Stimulated activated CD8-positive, alpha-beta memory T cell treated with anti-CD3 and anti-CD28 coated beads, Interleukin-4, amount 100 ng/mL, for 24 hours (primary cell): ENCODE measurements around the gene ZNF862.

ENCODE experiments used
- DNase-seq: peaks from one replicate; pipeline ENCODE4 v3.0.0-alpha.2; 2020; ENCODE audit warnings: low read depth

ZNF862 gene

DNA sequence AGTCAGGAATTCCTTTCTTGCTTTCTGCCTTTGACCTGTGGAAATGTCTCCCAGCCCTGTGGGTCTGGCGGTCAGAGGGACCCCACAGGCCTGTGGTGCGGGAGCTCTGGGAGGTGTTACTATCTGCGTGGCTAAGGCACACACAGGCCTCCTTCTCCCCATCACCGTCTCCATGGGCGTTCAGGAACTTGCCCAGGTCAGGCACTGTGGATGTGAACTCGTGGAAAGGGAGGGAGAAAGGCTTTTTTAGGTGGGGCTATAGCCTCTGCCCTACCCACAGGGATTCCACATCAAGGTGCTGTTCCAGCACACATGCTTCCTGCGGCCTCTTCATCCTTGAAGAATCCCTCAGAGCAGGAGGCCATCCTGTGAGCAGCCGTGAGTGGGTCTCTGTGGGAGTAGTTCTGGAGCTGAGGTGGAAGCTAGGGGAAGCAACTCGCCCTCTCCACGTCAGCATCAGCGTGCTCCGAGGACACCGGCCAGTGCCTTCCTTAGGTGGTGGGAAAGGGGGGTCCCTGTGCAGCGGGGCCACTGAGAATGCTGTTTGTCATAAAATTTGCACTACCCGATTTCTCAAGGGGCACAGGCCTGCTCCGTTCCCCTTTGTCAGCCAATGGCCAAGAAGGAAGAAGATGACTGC lies 28.1 kb downstream of the ZNF862 start:
- DNase-seq = no peak

DNA sequence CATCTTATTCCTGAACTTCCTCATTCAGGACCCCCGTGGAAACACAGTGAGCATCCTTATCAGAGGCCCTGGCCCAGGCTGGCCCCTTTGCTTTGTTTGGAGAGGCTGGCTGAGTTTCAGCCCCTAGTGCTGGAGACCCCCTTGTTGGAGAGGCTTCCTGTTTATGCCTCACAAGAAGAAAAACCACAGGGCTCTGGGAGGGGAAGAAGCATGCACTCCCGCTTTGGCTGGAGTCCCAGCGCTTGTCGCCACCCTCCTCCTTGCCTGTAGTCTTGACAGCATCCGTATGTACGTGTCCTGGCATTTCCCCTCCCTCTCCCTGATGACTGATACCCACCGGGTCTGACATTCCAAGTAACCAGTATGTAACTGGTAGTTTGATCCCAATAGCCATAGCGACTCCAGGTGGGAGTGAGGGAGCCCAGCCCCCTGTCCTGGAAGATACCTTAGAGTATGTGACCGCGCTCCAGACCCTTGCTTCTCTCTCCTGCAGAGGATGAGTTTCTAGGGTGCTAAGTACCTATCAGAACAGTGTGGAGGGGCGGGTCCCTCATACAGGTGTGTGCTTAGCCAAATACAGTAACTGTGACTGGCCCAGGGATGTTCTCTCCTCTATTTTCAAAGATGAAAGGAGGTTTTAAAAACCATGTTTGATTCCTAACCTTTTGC lies 28.7 kb downstream of the ZNF862 start:
- DNase-seq = no peak

DNA sequence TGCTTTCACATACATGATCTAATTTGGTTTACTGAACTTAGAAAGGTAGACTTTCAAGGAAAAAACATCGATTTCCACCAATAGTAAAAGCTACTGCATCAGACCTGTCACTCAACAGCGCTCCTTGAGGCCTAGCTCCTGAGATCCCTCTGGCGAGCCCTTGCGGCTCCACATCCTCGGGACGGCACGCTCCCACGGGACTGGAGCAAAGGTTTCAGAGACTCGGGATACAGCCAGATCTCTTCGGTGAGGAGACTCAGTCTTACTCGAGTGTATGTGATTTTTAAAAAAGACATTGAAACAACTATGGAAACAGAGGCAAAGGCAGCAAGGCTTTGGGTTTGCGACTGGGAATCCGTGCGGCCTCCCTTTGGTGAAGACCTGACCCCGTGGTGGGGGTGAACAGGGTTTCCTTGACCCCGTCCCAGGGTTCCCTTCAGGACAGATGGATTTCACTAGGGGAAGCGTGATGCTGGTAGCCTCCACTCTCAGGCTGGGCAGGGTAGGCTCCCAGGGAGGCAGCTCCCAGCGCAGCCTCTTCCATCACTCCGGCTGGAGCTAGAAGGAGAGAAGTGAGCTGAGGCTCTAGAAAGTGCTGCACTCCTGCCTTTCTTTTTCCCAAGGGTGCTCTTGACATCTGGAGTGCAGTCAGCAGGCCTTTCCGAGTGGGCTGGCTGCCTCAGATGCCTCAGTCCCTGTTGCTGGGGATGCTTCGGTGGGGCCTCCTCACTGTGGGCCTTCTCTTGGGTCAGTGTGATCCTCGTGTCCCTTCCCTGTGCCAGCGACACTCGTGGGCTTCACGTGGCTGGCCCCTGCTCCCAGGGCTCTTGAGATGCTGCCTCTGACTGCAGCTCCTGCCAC lies 29.8 kb downstream of the ZNF862 start:
- no peak for DNase-seq

DNA sequence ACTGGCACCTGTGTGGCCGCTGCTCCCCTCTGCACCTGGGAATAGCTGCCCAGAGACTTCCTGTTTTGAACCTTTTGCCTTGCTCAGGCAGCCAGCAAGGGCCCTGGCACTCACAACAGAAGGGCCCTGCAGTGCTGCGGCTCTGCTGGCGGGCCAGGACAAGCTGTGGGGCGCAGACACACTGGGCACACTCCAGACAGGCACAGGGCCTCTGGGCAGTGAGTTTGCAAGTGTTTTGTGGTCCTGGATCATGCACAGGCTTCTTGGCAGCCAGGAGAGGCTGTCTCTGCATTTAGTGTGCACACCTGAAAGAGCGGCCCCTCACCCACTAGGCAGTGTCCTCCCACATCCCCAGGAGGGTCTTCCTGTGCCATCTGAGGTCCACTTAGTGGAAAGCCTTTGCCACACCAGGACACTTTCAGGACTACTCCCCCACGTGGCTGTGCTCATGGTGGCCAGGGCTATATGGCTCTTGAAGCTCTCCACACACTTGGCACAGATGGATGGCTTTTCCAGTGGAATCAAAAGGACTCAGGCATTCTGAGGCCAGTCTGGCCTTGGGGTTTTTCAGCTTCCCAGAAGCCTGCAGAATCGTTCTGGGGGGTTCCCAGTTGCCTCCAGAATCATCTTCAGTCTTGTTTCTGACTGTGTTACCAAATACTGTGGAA lies 30.6 kb downstream of the ZNF862 start:
- DNase-seq = no peak

DNA sequence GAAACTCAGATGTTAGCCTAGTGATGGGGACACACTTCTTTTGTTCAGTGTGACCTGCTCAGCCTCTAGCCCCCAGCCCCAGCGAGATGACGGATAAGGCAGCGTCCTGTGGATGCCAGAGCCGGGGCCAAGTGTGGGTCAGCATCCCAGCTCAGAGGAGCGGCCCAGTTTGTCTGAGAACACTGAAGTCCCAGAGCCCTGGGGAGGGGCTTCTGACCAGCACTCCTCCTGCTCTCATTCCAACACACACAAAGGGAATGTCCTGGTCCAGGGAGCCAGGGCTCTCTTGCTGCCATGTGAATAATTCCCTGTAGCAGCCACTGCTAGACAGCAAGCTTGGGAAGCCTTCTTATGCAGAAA lies 31.1 kb downstream of the ZNF862 start:
- no peak for DNase-seq

DNA sequence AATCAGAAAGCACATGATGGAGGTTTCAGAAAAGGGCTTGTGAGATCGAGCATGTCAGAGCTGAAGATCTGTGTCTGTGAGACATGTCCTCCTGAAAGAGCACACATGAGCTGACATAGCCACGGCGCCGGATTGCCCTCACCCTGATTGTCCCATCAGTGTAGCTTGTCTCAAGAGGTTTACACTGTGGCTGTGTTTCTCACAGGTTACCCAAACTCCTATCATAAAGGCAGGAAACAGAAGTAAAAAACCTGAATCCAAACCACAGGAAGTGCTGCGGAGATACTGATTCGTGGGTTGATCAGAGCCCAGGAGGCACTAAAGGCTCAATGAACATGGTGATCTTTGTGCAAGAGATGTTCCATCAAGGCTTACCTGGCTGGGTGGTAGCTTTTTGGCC lies 31.7 kb downstream of the ZNF862 start:
- no peak for DNase-seq

DNA sequence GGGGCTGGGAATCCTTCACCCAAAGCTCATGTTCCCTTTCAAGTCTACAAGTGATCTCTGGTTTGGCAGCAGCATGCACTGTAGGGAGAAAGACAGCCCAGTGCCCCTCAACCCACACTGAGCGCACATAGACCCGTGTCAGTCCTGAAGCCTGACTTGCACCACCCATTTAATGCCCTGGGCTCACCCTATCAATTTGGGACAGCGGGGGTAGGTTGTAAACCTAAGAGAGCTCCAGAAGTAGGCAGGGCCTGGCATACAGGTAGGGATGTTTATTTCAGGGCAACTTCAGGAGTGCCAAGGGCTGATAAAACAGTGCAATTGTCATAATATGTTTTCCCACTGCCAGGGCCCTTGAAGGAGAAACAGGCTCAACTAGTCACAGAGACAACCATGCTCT lies 32.1 kb downstream of the ZNF862 start:
- DNase-seq = no peak

DNA sequence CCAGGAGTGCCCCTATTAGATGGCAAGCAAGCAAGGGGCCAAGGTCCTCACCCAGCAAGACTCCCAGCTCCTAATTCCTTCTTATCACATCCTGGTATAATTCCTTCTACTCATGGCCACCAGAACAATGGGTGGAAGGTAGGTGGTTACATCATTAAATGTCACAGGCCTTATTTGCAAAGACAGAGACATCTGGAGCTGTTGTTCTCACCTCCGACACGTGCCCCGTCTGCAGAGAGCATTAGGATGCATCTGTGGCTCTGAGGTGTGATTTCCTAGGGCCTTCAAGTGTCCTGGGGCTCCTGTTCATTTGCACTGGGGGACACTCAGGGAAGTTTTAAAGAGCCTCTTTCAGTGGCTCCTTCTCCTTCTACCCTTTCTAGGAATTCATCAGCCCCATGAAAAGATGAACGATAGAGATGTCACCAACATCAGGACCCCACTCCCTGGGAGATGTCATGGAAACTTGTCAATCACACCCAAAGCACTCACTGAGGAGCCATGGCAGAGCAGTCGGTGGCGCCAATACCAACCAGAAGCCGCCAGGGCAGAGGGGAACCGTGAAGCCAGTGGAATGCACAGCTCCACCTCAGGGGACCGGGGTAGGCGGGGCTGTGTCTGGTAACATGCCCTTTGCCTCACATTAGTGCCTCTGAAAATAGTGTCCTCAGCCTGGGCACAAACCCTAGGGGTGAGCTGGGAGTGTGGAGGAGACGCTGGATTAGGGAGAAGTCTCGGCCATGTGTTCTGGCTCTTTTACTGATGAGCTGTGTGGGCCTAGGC lies 32.7 kb downstream of the ZNF862 start:
- DNase-seq = no peak

DNA sequence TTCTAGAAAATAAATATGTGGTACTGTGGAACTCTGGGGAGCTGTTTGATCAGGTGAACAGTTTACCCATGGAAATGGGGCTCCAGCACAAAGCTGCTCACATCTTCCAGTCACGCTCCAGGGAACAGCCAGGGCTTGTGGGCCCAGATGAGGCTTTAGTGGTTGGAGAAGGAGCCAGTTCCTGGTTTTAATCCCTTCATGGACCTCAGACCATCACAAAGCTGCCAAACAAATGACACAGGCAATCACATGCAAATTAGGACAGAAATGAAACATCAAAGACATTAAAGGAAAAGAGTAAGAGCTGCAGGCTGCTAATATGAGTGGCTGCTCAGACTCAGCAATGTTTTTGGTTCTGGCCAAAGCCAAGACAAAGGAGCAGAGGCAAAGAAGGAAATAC lies 33.4 kb downstream of the ZNF862 start:
- DNase-seq = no peak

DNA sequence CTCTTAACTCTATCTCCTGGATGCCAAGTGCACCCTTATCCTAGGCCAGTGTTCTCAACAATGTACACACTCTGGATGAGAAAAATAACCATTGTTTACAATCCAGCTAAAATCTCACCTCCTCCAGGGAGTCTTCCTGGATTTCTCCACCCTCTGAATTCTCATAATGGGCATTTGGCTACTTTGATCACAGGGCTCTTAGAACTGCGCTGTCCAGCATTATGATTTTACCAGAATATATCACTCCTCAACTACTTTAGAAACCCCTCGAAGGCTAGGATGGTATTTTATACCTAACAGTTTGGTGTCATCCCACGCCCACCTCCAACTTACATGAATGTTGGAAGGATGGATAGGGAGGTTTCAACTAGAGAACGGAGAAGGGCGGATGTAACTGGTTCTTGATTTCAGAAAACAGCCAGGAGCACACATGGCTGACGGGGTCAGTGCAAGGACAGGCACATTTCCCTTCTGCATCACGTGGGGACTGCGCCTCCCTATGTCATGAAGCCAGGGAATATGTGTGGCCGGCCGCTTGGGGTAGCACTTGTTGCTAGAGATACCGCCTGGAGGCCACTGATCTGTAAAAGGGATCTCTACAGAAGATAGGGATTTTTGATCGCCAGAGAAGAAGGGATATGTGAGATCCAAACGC lies 34.4 kb downstream of the ZNF862 start:
- no peak for DNase-seq

DNA sequence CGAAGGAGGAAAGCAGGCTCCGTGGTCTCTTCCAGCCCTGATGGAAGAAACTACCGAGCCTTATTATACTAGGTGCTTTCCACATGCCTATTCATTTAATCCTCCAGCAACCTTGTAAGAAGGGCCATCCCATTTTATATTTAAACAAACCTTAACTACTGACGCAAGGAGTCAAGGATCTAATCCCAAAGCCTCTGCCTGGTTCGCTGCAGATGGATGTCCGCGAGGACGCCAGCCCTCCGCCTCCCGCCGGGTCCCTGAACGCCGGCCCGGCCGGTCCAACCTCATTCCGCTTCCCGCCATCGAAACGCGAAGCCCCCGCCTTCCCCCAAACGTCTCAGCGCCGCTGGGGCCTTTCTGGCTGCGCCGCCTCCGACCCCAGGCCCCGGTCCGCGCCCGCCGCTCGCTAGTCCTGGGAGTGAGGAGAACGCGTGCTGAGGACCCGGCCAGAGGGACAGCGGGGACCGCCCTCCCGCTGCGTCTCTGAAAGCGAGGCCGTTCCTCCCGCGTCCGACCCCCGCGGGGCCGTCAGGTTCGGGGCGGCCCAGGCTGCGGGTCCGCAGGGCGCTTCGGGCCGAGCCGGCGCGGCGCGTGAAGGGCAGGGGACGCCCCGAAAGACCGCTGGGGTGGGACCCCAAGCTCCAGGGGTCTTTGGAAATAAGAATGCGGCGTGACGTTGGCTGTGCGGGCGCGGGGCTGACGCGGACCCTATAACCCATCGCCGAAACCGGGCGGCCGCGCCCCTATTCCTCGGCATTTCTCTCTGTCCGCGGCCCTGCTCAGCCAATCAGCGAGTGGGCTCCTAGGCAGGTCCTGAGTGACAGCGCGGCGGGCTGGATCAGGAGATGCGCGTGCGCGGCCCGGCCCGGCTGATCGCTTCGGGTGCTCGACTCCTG lies 35.1 kb downstream of the ZNF862 start, which contains the start of gene ATP6V0E2:
Gene ATP6V0E2, plus strand, starts transcription at position 896 of the 896 bp plus-strand sequence. CDS start 97 bp downstream, outside the sequence.
- DNase-seq = peak; percentile 90

DNA sequence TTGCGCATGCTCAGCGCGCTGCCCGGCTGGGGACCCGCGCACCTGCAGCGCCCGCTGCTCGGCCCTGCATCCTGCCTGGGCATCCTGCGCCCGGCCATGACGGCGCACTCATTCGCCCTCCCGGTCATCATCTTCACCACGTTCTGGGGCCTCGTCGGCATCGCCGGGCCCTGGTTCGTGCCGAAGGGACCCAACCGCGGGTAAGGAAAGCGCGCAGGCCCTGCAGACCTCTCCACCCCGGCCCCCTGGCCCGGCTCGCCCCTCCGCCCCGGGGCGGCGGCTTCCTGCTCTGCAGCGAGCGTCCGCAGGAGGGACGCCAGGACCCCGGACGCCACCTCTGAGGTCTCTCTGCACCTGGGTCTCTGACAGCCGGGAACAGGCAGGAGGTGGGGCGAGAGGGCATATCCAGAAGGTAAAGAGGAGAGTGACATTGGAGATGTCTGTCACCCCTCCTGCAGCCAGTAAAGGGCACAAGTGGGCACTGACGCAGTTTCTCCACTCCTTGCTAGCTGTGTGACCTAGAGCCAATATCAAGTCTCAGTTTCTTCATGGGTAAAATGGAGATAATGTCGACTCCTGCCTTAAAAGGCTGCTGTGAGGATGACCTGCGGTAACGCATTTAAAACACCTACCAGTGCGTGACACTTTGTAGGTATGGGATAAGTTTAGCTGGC lies 35.9 kb downstream of the ZNF862 start:
- no peak for DNase-seq

DNA sequence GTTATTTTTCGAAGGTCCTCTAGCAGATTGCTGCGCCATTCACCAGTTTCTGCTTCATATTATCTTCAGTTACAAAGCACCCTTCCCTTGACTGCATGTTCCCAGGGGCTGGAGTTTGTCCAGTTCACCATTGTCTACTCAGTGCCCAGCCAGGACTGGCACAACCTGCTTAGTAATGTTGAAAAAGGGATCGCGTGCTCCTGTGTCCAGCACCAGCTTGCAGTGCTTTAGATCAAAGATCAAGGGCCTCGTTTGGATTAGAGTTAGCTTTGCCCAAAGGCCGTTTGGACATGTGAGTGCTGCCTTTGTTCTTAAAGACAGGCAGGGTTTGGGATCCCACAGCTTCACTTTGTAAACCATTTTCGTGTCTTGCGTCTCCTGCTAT lies 36.5 kb downstream of the ZNF862 start:
- no peak for DNase-seq

DNA sequence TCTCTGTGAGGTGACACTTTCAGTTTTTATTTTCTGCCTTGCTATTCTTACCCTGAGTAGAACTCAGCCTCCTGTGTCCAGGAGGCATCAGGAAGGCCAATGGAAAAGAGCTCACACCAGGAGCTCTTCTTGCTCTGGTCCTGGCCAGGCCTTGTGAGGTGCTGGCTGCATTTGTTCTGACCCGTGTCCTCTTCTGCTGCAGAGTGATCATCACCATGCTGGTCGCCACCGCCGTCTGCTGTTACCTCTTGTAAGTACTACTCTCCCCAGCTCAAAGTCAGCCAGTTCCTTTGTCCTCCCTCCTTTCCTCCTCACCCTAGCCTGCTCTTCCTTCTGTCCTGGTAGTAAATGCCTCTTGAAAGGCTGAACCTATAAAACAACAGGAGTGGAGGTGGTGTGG lies 37.2 kb downstream of the ZNF862 start:
- no peak for DNase-seq

DNA sequence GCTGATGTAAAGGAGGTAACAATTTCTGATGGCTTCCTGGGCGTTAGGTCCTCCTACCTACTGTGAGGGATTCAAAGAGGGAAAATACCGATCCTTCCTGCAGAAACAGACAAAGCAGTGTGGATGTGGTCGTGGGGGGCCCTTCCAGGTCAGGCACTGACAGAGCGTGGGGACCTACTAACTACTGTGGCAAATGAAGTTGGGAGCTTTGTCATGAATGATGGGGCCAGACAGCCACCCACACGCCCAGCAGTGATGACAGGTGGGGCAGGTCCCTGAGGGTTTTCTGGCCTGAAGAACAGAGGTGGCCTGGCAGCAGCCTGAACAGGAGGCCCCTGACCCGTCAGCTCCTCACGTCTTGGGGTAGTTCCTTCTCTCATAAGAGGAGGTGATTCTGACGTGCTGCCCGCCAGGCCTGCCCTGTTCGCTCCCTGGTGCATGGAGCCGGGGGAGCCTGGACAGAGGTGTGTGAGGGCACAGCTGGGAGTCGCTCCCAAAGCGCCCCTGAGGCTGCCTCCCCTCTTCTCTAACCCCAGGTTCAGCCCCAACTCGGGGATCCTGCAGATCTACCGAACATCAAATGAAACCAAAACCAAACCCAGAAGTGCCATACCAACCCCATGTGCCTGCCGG lies 39.8 kb downstream of the ZNF862 start:
- no peak for DNase-seq

DNA sequence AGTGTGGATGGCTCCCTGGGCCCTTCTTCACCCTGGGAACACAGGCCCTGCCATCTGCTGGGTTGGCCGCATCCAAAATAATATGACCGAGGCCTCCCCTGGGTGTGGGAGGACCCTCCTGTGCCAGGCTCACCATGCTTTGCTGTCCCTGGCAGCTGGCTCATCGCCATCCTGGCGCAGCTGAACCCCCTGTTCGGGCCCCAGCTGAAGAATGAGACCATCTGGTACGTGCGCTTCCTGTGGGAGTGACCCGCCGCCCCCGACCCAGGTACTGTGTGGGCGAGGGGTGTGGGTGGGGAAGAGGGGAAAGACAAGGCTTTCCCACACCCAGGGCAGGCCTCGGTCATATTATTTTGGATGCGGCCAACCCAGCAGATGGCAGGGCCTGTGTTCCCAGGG lies 40.3 kb downstream of the ZNF862 start:
- no peak for DNase-seq

DNA sequence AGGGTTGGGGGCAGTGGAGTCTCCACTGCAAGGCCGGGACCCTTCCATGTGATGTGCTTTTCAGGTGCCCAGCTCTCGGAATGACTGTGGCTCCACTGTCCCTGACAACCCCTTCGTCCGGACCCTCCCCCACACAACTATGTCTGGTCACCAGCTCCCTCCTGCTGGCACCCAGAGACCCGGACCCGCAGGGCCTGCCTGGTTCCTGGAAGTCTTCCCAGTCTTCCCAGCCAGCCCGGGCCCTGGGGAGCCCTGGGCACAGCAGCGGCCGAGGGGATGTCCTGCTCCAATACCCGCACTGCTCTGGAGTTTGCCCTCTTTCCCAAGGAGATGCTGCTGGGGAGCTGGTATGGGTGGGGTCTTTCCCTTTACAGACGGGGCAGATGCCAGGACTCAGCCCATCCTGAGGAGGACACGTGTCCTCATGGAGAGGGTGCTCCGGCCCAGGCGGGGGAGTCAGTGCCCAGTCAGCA lies 41.1 kb downstream of the ZNF862 start:
- no peak for DNase-seq

DNA sequence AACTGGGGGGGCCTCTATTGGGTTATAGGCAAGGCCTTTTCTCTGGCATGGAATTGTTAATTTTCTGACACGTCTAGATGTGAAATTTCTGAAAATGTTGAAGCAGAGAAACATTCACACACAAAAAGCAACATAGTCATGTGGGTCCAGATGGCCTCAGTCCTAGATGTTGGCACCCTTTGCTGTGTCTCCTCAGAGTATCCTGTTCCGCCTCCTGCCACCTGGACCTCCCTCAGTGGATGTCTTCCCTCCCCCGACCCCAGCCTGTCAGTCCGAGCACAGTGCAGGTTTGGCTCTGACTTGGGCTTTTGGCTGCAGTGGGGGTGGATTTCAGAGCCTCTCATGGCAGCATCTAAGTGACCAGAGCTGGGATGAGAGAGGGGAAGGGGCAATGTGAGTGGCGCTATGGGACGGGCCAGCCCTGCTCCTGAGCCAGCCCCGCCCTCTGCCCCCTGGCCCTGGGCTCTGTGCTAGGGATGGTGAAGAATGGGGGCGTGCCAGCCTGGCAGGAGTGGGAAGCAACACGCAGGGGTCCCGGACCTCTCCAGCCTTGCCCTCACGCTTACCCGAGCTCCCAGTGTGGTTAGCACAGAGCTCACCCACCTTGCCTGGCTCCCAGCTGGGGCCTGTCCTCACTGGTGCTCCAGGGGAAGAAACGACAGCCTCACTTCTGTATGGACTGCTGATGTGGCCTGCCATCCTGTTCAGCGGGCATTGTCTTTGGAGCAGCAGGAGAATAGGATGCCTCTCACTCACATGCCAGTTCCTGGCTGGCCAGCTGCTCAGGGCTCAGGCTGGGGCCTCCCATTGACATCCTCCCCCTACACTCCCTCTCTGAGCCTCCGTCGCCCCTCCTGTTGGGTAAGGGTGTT lies 41.8 kb downstream of the ZNF862 start:
- DNase-seq = no peak
